Cardiac fibroblast (primary cell): ENCODE data around the gene CD2BP2.
A peak's percentile ranks its signal among the peaks of the same experiment; 100 is the strongest.

Experiments
- DNase-seq, 2 donors: peaks; one replicate each; pipeline versions ENCODE4 v3.0.0 to v3.0.0-alpha.2; 2010; ENCODE audit warnings: low read depth in 2 of 2
- H3K4me3 ChIP-seq, 2 donors: replicated peaks in 1 of 2; 1 replicate in 1 of 2; 2 replicates in 1 of 2; pipeline ENCODE4 v1.5.1; 2011; ENCODE audit warnings: low read depth in 2 of 2, low read length in 2 of 2, mild to moderate bottlenecking in 2 of 2, moderate library complexity in 1 of 2
- TF ChIP-seq, protein P1 (sequence below): IDR thresholded peaks from one replicate; pipeline ENCODE4 v1.5.1; 2011; ENCODE audit warnings: low read depth, mild to moderate bottlenecking, low read length, inconsistent platforms

The CD2BP2 gene

DNA sequence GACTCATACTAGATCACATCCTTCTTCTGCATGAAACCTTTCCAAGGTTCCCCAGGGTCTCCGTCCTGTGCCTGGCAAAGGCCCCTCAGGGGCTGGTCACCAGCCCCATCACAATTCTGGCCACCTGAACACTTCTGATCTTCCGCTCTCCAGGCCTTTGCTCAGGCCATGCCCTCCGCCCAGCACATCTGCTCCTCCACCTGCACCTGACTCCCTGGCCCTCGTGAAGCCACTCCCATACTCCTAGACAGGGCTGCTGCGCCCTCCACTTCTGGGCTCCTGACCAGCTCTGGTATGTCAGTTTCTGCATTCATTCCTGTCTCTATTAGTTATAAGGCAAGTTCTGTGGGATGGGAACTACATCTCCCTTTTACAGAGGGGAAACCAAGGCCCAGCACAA lies 17.6 kb upstream of the CD2BP2 start:
- TF ChIP-seq, protein P1, sequence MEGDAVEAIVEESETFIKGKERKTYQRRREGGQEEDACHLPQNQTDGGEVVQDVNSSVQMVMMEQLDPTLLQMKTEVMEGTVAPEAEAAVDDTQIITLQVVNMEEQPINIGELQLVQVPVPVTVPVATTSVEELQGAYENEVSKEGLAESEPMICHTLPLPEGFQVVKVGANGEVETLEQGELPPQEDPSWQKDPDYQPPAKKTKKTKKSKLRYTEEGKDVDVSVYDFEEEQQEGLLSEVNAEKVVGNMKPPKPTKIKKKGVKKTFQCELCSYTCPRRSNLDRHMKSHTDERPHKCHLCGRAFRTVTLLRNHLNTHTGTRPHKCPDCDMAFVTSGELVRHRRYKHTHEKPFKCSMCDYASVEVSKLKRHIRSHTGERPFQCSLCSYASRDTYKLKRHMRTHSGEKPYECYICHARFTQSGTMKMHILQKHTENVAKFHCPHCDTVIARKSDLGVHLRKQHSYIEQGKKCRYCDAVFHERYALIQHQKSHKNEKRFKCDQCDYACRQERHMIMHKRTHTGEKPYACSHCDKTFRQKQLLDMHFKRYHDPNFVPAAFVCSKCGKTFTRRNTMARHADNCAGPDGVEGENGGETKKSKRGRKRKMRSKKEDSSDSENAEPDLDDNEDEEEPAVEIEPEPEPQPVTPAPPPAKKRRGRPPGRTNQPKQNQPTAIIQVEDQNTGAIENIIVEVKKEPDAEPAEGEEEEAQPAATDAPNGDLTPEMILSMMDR: no peak
- no peak for DNase-seq
- H3K4me3 ChIP-seq: no peak overlapping the region

GRCh38 chr16:30372038-30372712 lies 17.1 kb upstream of the CD2BP2 start:
- no peak overlapping the region for H3K4me3 ChIP-seq
- no peak for DNase-seq
- TF ChIP-seq, protein P1: no peak

- TF ChIP-seq, protein P1: no peak
- H3K4me3 ChIP-seq: peak overlapping the region; percentile 58 to 61
- DNase-seq: no peak
These were observed 16.2 kb upstream of the CD2BP2 start for GRCh38 chr16:30371248-30371816.

DNA sequence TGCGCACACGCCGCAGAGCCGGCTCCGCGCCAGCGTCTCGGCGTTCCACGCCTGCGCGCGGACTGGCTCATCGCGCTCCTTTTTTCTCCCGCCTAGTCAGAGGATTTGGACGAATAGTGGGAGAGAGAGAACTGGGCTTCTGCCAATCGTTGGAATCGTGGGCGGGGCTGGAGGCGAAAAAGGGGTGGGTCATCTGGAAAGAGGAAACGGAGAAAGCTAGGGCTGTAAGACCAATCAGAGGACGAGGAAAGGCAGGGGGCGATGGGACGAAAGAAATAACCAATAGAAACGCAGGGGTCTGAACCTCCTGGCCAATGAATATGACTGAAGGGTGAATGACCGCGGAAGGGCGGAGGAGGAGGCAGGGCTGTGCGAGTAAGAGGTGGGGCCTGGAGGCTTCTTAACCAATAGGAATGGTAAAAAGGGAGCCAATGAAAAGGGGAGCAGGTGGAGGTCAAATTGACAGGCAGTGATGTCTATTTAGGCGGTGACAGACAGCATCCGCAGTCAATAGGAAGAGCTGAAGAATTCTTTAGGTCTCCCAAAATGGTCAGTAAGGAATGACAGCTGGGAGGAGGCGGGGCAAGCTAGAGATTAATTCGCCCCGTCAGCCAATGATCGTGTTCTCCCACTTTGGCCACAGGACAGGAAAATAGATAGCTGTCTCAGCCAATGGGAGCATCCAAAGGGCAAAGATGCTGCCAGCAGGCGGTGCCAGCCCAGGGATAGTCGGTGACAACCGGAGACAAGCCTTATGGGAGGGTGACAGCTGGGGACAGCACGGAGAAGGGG lies 15.5 kb upstream of the CD2BP2 start, which contains the start of gene TBC1D10B:
TBC1D10B (minus strand) TSS at position 39 of the 792 bp plus-strand sequence. CDS start 311 bp downstream, outside the sequence.
- TF ChIP-seq, protein P1: peak; percentile 25
- peak within 1 kb of the TSS; percentile 76 to 87 for H3K4me3 ChIP-seq
- DNase-seq: peak; percentile 100

- DNase-seq: no peak
- peak overlapping the region; percentile 76 to 87 for H3K4me3 ChIP-seq
- TF ChIP-seq, protein P1: no peak
These were observed 14.9 kb upstream of the CD2BP2 start for GRCh38 chr16:30369938-30370455.

DNA sequence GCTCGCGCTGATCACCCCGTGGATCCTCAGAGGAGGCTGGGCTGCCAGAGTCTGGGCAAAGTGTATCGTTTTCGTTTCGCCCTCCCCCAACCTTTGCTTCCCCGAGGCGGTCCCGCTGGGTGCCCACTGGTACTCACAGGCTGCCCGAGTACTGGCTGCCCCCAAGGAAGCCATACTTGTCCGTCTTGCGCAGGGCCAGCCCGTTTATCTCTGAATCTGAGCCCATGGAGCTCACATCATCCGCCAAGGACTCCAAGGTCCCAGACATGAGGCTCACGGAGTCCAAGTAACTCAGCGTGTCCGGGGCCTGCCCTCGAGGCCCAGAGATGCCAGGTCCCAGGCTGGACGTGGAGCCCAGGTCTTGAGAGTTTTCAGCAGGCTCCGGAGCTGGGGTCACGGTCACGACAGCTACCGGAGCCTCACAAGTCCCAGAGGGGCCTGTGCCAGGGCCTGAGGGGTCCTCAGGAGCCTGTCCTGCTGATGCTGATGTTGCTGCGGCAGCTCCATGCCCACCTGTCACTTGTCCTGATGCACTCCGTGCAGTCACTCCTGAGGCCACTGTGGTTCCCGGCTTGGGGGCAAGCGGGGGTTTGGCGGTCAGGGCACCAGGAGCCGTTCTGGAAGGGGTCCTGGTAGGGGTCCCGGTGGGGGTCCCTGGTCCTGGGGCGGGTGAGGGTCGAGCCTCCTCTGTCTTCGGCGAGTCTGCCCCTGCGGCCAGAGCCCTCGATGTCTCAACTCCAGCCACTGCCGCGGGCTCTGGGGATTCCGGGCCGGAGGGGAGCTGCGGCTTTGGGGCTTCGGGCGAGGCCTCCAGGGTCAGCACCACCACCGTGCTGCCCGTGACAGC lies 14.2 kb upstream of the CD2BP2 start:
- TF ChIP-seq, protein P1: no peak
- peak overlapping the region; percentile 76 to 87 for H3K4me3 ChIP-seq
- DNase-seq: peak in 1 of 2 donors; percentile 23
